Esophagus muscularis mucosa (tissue), 4 donors: Measurements from ENCODE around the gene MEPE. TPM values are rescaled to one million over a fixed set of nuclear protein-coding genes. Genes with fewer than 3 reads are reported as not detected.

Experiments
- DNase-seq: peaks from one replicate; pipeline ENCODE4 v3.0.0-alpha.2; 2017; ENCODE audit errors: extremely low spot score
- H3K27ac ChIP-seq, 4 donors: fragments of 200-600 bp; sonication (generic); replicated peaks in 1 of 4; 1 replicate in 3 of 4; 2 replicates in 1 of 4; pipeline ENCODE4 v1.5.1; 2016 to 2019; ENCODE audit warnings: mild to moderate bottlenecking in 1 of 4
- H3K27me3 ChIP-seq, 4 donors: fragments of 200-600 bp; sonication (generic); one replicate each; pipeline versions ENCODE4 v1.5.1 to v1.6.0; 2016 to 2019
- H3K36me3 ChIP-seq, 4 donors: fragments of 200-600 bp; sonication (generic); one replicate each; pipeline ENCODE4 v1.5.1; 2016 to 2019
- H3K4me1 ChIP-seq, 4 donors: fragments of 200-600 bp; sonication (generic); one replicate each; pipeline ENCODE4 v1.5.1; 2016 to 2019
- H3K4me3 ChIP-seq, 4 donors: fragments of 200-600 bp; sonication (generic); 1 replicate in 2 of 4; 2 replicates in 2 of 4; pipeline ENCODE4 v1.5.1; 2016 to 2019; ENCODE audit warnings: mild to moderate bottlenecking in 4 of 4, moderate library complexity in 1 of 4
- H3K9me3 ChIP-seq, 4 donors: fragments of 200-600 bp; sonication (generic); 1 replicate in 3 of 4; 2 replicates in 1 of 4; pipeline ENCODE4 v1.5.1; 2016 to 2019
- CTCF ChIP-seq, 3 experiments: fragments of 200-600 bp in 2 of 3; fragments of 450-650 bp in 1 of 3; sonication (generic) in 2 of 3; IDR thresholded peaks; one replicate each; pipeline ENCODE4 v1.5.1; 2017 to 2019; ENCODE audit warnings: antibody characterized with exemption in 3 of 3, mild to moderate bottlenecking in 2 of 3, moderate library complexity in 1 of 3
- EP300 ChIP-seq: sonication (generic); formaldehyde crosslinking; IDR thresholded peaks from one replicate; pipeline ENCODE4 v1.6.1; 2017; ENCODE audit warnings: antibody characterized with exemption
- POLR2A ChIP-seq: fragments of 450-650 bp; IDR thresholded peaks from one replicate; pipeline ENCODE4 v1.6.1; 2017; ENCODE audit warnings: antibody characterized with exemption, moderate library complexity, mild to moderate bottlenecking, low read depth
- POLR2AphosphoS5 ChIP-seq, 2 donors: sonication (generic); formaldehyde crosslinking; IDR thresholded peaks; one replicate each; pipeline ENCODE4 v1.6.1; 2017; ENCODE audit warnings: antibody characterized with exemption in 2 of 2
- whole genome bisulfite sequencing: methylation state at CpG from one replicate; pipeline ENCODE4 v1.1.5; 2018; 5-methylcytosine and 5-hydroxymethylcytosine counted together
- intact Hi-C: fragments of 100-400 bp; cut with DNase I; formaldehyde crosslinking; loops from one replicate; pipeline ENCODE4 v1.15.1; 2023
- total RNA-seq, 4 donors: library from RNA; depleted of rRNA; stranded (reverse); fragments of >200 nt; gene quantifications; one replicate each; pipeline versions ENCODE4 v1.1.0 to v1.2.1, GENCODE V29; 2016

MEPE gene
- total RNA-seq, 4 donors from 2014 or later: not detected

- Histone ChIP-seq H3K4me1 (no peaks in the 10 kb centered on the region), H3K9me3 (no peaks in the 10 kb centered on the region), H3K36me3 (no peaks in the 10 kb centered on the region), H3K27me3 (no peaks in the 10 kb centered on the region), H3K4me3 (no peak overlapping the region), H3K27ac (no peak overlapping the region)
- TF ChIP-seq EP300: no peak
- no peak for TF ChIP-seq POLR2AphosphoS5 (IDR thresholded peaks at IDR 0.05)
- TF ChIP-seq CTCF (IDR thresholded peaks at IDR 0.05): no peak
- TF ChIP-seq POLR2A: no peak
- intact Hi-C loops: no loop called here
- no peak for DNase-seq
Measured at GRCh38 chr4:87802858-87803257, 29.9 kb upstream of the MEPE start.

DNA sequence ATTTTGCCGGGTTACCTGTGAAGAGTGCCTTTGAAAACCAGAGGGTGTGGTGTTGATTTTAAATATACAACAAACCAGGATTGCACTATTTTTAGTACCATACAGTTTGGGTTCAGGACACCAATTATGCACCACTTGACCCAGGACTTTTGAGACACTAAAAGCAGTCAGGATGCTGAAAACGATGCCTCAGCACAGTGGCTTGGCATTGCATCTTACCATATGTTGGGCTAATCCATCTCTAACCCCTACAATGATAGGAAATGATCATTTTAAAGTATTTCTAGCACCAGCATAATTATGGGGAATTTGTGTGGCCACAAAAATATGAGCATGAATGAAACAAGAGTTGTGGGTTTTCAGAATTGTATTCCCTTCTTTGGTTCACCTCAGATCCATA lies 29.3 kb upstream of the MEPE start:
- 89% methylated on average over 2 of the region's 2 CpGs for WGBS

DNA sequence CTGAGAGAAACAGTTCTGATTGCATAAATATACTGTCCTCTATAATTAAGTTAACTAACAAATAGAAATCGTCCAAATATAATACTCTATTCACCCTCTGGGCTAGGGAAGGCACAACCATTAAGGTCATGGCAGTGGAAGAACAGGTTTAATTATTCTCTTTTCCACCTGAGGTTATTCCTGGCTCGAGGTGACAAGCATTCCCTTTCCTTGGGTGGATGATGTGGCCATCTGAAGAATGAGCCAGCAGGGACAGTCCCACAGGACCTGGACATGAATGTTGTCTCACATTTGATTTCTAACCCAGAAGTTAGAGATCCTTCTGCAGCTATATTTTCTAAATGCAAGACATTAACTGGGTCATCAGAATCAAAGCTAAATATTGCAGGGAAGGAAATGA lies 27.9 kb upstream of the MEPE start:
- 61% methylated on average over 2 of the region's 2 CpGs for WGBS
- Histone ChIP-seq H3K27ac (no peak overlapping the region), H3K36me3 (no peaks in the 10 kb centered on the region), H3K9me3 (no peaks in the 10 kb centered on the region), H3K4me3 (no peak overlapping the region), H3K4me1 (no peaks in the 10 kb centered on the region), H3K27me3 (no peaks in the 10 kb centered on the region)
- intact Hi-C loops: no loop called here
- no peak for DNase-seq
- TF ChIP-seq POLR2A: no peak
- no peak for TF ChIP-seq EP300
- TF ChIP-seq POLR2AphosphoS5 (IDR thresholded peaks at IDR 0.05): no peak
- TF ChIP-seq CTCF (IDR thresholded peaks at IDR 0.05): no peak

More for the DNA sequence above, 29.3 kb upstream of the MEPE start:
- Histone ChIP-seq H3K36me3 (no peaks in the 10 kb centered on the region), H3K9me3 (no peaks in the 10 kb centered on the region), H3K27me3 (no peaks in the 10 kb centered on the region), H3K27ac (no peak overlapping the region), H3K4me3 (no peak overlapping the region), H3K4me1 (no peaks in the 10 kb centered on the region)
- intact Hi-C loops: no loop called here
- no peak for TF ChIP-seq POLR2A
- no peak for TF ChIP-seq EP300
- TF ChIP-seq POLR2AphosphoS5 (IDR thresholded peaks at IDR 0.05): no peak
- no peak for TF ChIP-seq CTCF (IDR thresholded peaks at IDR 0.05)
- no peak for DNase-seq

GRCh38 chr4:87805971-87806370 lies 26.8 kb upstream of the MEPE start:
- Histone ChIP-seq H3K4me1 (no peaks in the 10 kb centered on the region), H3K36me3 (no peaks in the 10 kb centered on the region), H3K27me3 (no peaks in the 10 kb centered on the region), H3K9me3 (no peaks in the 10 kb centered on the region), H3K27ac (no peak overlapping the region), H3K4me3 (no peak overlapping the region)
- 69% methylated on average over 2 of the region's 2 CpGs for WGBS
- DNase-seq: no peak
- intact Hi-C loops: no loop called here
- TF ChIP-seq CTCF (IDR thresholded peaks at IDR 0.05): no peak

DNA sequence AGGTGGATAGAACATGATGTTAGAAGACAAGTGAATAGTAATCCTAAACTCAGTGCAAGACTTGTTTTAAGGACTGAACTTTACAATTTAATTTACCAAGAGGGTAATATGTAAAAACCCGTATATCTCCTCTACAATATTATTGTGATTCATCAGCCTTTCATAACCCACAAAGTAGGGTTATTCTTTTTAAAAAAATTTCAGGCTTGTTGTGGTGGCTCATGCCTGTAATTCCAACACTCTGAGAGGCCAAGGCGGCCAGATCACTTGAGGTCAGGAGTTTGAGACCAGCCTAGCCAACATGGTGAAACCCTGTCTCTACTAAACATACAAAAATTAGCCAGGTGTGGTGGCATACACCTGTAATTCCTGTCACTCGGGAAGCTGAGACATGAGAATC lies 26.2 kb upstream of the MEPE start:
- intact Hi-C loops: no loop called here
- 89% methylated on average over 3 of the region's 3 CpGs for WGBS
- Histone ChIP-seq H3K4me3 (no peak overlapping the region), H3K36me3 (no peaks in the 10 kb centered on the region), H3K27me3 (no peaks in the 10 kb centered on the region), H3K27ac (no peak overlapping the region), H3K9me3 (no peaks in the 10 kb centered on the region), H3K4me1 (no peaks in the 10 kb centered on the region)
- DNase-seq: no peak
- no peak for TF ChIP-seq EP300
- no peak for TF ChIP-seq CTCF (IDR thresholded peaks at IDR 0.05)
- no peak for TF ChIP-seq POLR2A
- no peak for TF ChIP-seq POLR2AphosphoS5 (IDR thresholded peaks at IDR 0.05)
